ENCODE data around the gene FGD1. TPM values are rescaled to one million over a fixed set of nuclear protein-coding genes. Genes with fewer than 3 reads are reported as not detected.

Gene FGD1
- total RNA-seq, 1 donor from 2014 or later = 0.77 TPM

DNA sequence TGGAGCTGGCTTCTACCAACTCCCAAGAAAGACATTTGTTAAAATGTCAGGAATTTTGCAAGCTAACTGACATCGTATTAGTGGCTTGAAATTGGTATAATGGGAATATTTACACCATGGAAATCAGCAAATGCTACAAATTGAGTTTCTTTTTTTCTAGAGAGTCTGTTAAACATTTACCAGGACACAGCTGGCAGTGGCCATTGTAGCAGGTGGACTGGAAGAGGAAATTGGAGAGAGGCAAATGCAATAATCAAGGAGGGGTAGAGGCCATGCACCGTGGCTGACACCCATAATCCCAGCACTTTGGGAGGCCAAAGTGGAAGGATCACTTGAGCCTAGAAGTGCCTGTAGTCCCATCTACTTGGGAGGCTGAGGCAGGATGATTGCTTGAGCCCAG, 88.8 kb downstream of the FGD1 start:
- no peak for DNase-seq (ENCODE audit: low read depth in 2 of 2)

DNA sequence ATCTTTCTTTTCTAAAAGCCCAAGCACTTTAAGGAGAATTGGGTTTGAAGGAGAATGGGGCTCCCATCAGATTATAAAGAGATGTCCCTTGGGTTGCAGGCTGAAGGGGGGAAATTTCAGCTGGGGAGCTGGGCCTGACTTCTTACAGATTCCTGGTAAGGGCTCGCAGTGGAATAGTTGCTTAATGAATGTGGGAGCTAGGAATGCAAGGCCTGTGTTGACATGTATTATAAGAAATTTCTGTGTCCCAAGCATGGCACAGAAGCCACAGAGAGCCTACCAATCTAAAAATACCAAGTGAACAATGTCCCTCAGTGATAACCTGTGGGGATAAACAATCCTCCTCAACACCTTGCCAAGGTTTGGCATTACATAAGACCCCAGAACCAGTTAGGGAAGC, 98.9 kb downstream of the FGD1 start:
- no peak for DNase-seq (ENCODE audit: low read depth in 2 of 2)

Other genes with a start within 250 kb of the FGD1 start
- gene WNK3, start 138.2 kb downstream of the FGD1 start, total RNA-seq = 0.13 and 0.38 TPM in 2 replicates
- 11.0 and 14.0 TPM in 2 replicates for gene TSR2, start 55.8 kb downstream of the FGD1 start, total RNA-seq
- gene GNL3L, start 34.0 kb upstream of the FGD1 start, total RNA-seq = 24.9 and 25.3 TPM in 2 replicates

Measured in dermis microvascular lymphatic vessel endothelial cell (primary cell).